ENCODE data around the gene U2AF2. TPM values are rescaled to one million over a fixed set of nuclear protein-coding genes. Genes with fewer than 3 reads are reported as not detected.

The U2AF2 gene
- 155 TPM for polyA plus RNA-seq (2013, experiment 1 of 2)
- 147 TPM for polyA plus RNA-seq (2013, experiment 2 of 2)

DNA sequence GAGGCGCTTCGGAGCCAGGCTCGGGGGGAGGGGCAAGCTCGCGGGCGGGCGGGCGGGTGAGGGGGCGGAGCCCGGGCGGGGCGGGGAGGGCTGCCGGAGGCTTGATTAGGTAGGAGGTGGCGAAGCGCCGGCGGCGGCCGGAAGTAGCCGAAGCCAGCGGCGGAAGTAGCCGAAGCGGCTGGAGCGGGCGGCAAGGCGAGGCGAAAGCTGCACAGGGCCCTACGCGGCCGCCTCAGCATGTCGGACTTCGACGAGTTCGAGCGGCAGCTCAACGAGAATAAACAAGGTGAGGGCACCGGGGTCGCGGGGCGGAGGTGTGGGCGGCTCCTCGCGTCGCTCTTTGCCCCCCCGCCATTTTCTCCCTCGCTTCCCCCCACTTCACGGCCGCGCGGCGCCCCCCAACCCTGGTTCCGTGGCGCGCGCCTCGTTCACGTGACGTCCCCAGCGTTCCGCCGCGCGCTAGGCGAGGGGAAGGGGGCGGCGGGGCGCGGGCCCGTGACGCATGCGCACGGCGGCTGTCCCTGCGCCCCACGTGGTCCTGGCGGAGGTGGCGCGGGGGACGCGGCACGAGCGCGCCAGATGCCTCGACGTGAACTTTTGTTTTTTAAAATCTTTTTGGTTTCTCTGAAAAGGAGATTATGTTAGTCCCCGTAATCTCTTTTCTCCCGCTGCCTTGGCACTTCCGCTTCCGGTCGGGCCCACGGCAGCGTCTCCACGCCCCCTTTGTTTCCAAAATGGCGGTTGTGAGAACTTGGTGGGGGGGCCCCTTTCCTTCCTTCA is at the start of gene U2AF2:
Gene U2AF2 (plus strand): TSS at position 168 of the 780 bp plus-strand sequence. CDS start 70 bp downstream, at position 238.
- Histone ChIP-seq H2AK5ac (ENCODE audit: low read depth, low read length) (peak within 1 kb of the TSS; percentile 100), H2BK120ac (ENCODE audit: low read depth, low read length) (peak within 1 kb of the TSS; percentile 92), H3K36me3 (replicated peaks in 1 of 2; ENCODE audit: control insufficient read depth in 2 of 2, insufficient read depth in 2 of 2, low read length in 2 of 2) (peaks cover 13 to 63% of the 10 kb centered on the region in 2 donors), H3K27me3 (ENCODE audit: control insufficient read depth in 3 of 3, insufficient read depth in 3 of 3, low read depth in 1 of 3, low read length in 3 of 3) (no peaks in the 10 kb centered on the region), H2BK12ac (ENCODE audit: low read length) (no peak within 1 kb of the TSS), H2BK5ac (ENCODE audit: low read length) (peak within 1 kb of the TSS; percentile 93), H4K8ac (ENCODE audit: low read depth, low read length) (peak within 1 kb of the TSS; percentile 98), H4K91ac (ENCODE audit: low read depth, low read length, poor library complexity) (peak within 1 kb of the TSS; percentile 94), H3K23ac (ENCODE audit: low read depth, low read length, poor library complexity) (peak within 1 kb of the TSS; percentile 99), H2BK15ac (ENCODE audit: low read length) (peak within 1 kb of the TSS; percentile 88), H3K14ac (ENCODE audit: low read length) (peak within 1 kb of the TSS; percentile 97), H3K4me1 (ENCODE audit: control insufficient read depth in 2 of 2, insufficient read depth in 1 of 2, low read depth in 1 of 2, low read length in 2 of 2) (peaks cover 11 to 12% of the 10 kb centered on the region in 2 donors), H3K27ac (replicated peaks; ENCODE audit: low read length) (peak within 1 kb of the TSS; percentile 99), H3K4me2 (ENCODE audit: insufficient read depth, low read length, poor library complexity, severe bottlenecking) (peak within 1 kb of the TSS; percentile 78), H3K9ac (ENCODE audit: low read depth, low read length, poor library complexity) (peak within 1 kb of the TSS; percentile 100), H2AFZ (ENCODE audit: low read length) (peak within 1 kb of the TSS; percentile 82), H3K18ac (ENCODE audit: low read length) (peak within 1 kb of the TSS; percentile 99), H3K9me3 (replicated peaks in 1 of 2; ENCODE audit: control insufficient read depth in 2 of 2, insufficient read depth in 1 of 2, low read depth in 1 of 2, low read length in 2 of 2) (no peaks in the 10 kb centered on the region), H3K79me1 (ENCODE audit: low read depth, low read length) (peaks cover 7% of the 10 kb centered on the region), H3K4ac (ENCODE audit: low read length) (peak within 1 kb of the TSS; percentile 98), H3K4me3 (ENCODE audit: low read length in 2 of 2) (peak within 1 kb of the TSS; percentile 55 to 98)
- DNase-seq (ENCODE audit: low spot score) = peak; percentile 94
- WGBS, 2 donors (ENCODE audit: extremely low coverage in 2 of 2, insufficient read length in 2 of 2, insufficient replicate concordance in 1 of 2) = no CpG with 5 or more reads among the region's 95 CpGs

DNA sequence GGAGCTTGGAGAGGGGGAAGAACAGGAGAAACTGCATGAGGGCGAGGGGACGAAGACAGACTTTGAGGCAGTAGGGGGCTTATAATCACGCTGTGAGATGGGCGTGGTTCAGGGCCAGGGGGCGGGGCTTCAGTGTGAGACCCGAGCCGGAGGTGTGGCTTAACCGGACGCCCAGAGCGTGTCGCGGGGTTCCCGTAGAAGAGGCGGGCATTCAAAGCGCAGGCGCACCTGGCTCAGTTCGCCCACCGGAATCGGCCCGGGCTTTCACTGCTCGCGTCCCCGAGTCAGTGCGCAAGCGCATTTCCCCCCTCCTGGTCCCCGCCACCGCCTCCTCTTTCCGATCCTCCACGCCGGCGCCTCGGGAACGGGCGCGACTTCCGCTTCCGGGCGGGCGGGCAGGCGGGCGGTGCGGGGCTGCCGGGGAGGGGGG is 49.6 kb upstream of the U2AF2 start:
- H2BK120ac ChIP-seq (ENCODE audit: low read depth, low read length) = no peak overlapping the region
- H2BK5ac ChIP-seq (ENCODE audit: low read length) = peak overlapping the region; percentile 87
- peaks cover 7% of the 10 kb centered on the region for H3K79me1 ChIP-seq (ENCODE audit: low read depth, low read length)
- H3K9me3 ChIP-seq (replicated peaks in 1 of 2; ENCODE audit: control insufficient read depth in 2 of 2, insufficient read depth in 1 of 2, low read depth in 1 of 2, low read length in 2 of 2) = peaks cover 0 to 7% of the 10 kb centered on the region in 2 donors
- WGBS, 2 donors (ENCODE audit: extremely low coverage in 2 of 2, insufficient read length in 2 of 2, insufficient replicate concordance in 1 of 2) = no CpG with 5 or more reads among the region's 43 CpGs
- H3K4me1 ChIP-seq (ENCODE audit: control insufficient read depth in 2 of 2, insufficient read depth in 1 of 2, low read depth in 1 of 2, low read length in 2 of 2) = peaks cover 7 to 14% of the 10 kb centered on the region in 2 donors
- peak overlapping the region; percentile 42 for H3K4me2 ChIP-seq (ENCODE audit: insufficient read depth, low read length, poor library complexity, severe bottlenecking)
- no peak overlapping the region for H4K91ac ChIP-seq (ENCODE audit: low read depth, low read length, poor library complexity)
- H2BK12ac ChIP-seq (ENCODE audit: low read length) = no peak overlapping the region
- H2AK5ac ChIP-seq (ENCODE audit: low read depth, low read length) = no peak overlapping the region
- H3K4me3 ChIP-seq (ENCODE audit: low read length in 2 of 2) = peak overlapping the region; percentile 72 to 78
- peaks cover 7 to 31% of the 10 kb centered on the region in 2 donors for H3K36me3 ChIP-seq (replicated peaks in 1 of 2; ENCODE audit: control insufficient read depth in 2 of 2, insufficient read depth in 2 of 2, low read length in 2 of 2)
- DNase-seq (ENCODE audit: low spot score) = peak; percentile 99
- peak overlapping the region; percentile 58 for H2AFZ ChIP-seq (ENCODE audit: low read length)
- H3K9ac ChIP-seq (ENCODE audit: low read depth, low read length, poor library complexity) = no peak overlapping the region
- no peak overlapping the region for H3K4ac ChIP-seq (ENCODE audit: low read length)
- H2BK15ac ChIP-seq (ENCODE audit: low read length) = no peak overlapping the region
- H3K23ac ChIP-seq (ENCODE audit: low read depth, low read length, poor library complexity) = no peak overlapping the region
- H4K8ac ChIP-seq (ENCODE audit: low read depth, low read length) = no peak overlapping the region
- peak overlapping the region; percentile 80 for H3K18ac ChIP-seq (ENCODE audit: low read length)
- no peaks in the 10 kb centered on the region for H3K27me3 ChIP-seq (ENCODE audit: control insufficient read depth in 3 of 3, insufficient read depth in 3 of 3, low read depth in 1 of 3, low read length in 3 of 3)
- peak overlapping the region; percentile 100 for H3K27ac ChIP-seq (replicated peaks; ENCODE audit: low read length)
- H3K14ac ChIP-seq (ENCODE audit: low read length) = no peak overlapping the region

DNA sequence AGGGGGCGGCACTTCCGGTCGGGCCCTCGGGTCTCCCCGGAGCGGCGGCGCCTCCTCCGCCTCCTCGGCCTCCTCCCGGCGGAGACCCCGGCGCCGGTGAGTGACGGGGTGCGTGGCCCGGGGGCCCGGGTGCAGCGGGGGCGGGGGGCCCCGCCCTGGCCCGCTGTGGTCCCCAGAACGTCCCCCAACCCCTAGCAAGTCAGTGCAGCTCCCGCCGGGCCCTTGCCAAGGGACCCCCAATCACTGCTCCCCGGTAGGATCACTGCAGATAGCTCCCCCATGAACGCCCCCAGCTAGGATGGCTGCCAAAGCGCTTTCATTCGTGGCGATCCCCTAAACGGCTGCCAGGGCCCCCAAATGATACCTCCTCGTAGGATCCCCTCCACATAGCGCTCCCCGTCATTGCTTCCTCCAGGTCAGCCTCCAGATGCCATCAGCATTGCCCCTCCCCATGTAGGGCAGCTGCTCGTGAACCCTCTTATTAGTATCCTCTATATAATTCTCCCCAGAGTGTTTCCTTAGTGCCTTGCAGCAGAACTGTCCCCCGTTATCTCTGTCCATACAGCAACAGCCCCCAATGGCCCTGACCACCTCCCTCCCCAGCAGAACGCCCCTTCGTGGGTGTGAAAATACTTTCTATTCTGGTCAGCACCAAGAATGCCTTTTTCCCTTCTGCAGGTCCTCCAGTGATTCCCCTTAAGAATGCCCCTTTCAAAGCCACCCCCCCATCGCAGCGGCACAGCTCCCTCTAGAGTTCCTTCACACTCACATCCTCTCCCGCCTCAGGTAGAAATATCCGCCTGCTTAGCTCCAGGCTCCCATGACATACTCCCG is 49.0 kb upstream of the U2AF2 start, which contains the start of gene ZNF865:
Gene ZNF865 (plus strand): TSS at position 11 of the 834 bp plus-strand sequence. CDS start 7,972 bp downstream, outside the sequence.
- Histone ChIP-seq H2BK12ac (ENCODE audit: low read length) (no peak within 1 kb of the TSS), H3K36me3 (replicated peaks in 1 of 2; ENCODE audit: control insufficient read depth in 2 of 2, insufficient read depth in 2 of 2, low read length in 2 of 2) (peaks cover 7 to 36% of the 10 kb centered on the region in 2 donors), H3K14ac (ENCODE audit: low read length) (no peak within 1 kb of the TSS), H2BK5ac (ENCODE audit: low read length) (peak within 1 kb of the TSS; percentile 87), H3K4ac (ENCODE audit: low read length) (peak within 1 kb of the TSS; percentile 85), H2BK15ac (ENCODE audit: low read length) (peak within 1 kb of the TSS; percentile 27), H2AFZ (ENCODE audit: low read length) (peak within 1 kb of the TSS; percentile 76), H2AK5ac (ENCODE audit: low read depth, low read length) (peak within 1 kb of the TSS; percentile 10), H3K27ac (replicated peaks; ENCODE audit: low read length) (peak within 1 kb of the TSS; percentile 100), H3K79me1 (ENCODE audit: low read depth, low read length) (peaks cover 7% of the 10 kb centered on the region), H3K9me3 (replicated peaks in 1 of 2; ENCODE audit: control insufficient read depth in 2 of 2, insufficient read depth in 1 of 2, low read depth in 1 of 2, low read length in 2 of 2) (peaks cover 0 to 7% of the 10 kb centered on the region in 2 donors), H3K9ac (ENCODE audit: low read depth, low read length, poor library complexity) (peak within 1 kb of the TSS; percentile 82), H2BK120ac (ENCODE audit: low read depth, low read length) (no peak within 1 kb of the TSS), H3K18ac (ENCODE audit: low read length) (peak within 1 kb of the TSS; percentile 96), H3K4me3 (ENCODE audit: low read length in 2 of 2) (peak within 1 kb of the TSS; percentile 78 to 95), H3K4me1 (ENCODE audit: control insufficient read depth in 2 of 2, insufficient read depth in 1 of 2, low read depth in 1 of 2, low read length in 2 of 2) (peaks cover 6 to 12% of the 10 kb centered on the region in 2 donors), H3K4me2 (ENCODE audit: insufficient read depth, low read length, poor library complexity, severe bottlenecking) (peak within 1 kb of the TSS; percentile 89), H3K27me3 (ENCODE audit: control insufficient read depth in 3 of 3, insufficient read depth in 3 of 3, low read depth in 1 of 3, low read length in 3 of 3) (no peaks in the 10 kb centered on the region), H4K91ac (ENCODE audit: low read depth, low read length, poor library complexity) (peak within 1 kb of the TSS; percentile 4), H3K23ac (ENCODE audit: low read depth, low read length, poor library complexity) (peak within 1 kb of the TSS; percentile 69), H4K8ac (ENCODE audit: low read depth, low read length) (no peak within 1 kb of the TSS)
- no peak for DNase-seq (ENCODE audit: low spot score)
- no CpG with 5 or more reads among the region's 44 CpGs for WGBS, 2 donors (ENCODE audit: extremely low coverage in 2 of 2, insufficient read length in 2 of 2, insufficient replicate concordance in 1 of 2)
